HepG2 (cell line): Measurements from ENCODE around the gene VPS54. TPM values are rescaled to one million over a fixed set of nuclear protein-coding genes. Genes with fewer than 3 reads are reported as not detected.
A peak's percentile ranks its signal among the peaks of the same experiment; 100 is the strongest.

Experiments
- BCL6 ChIP-seq: IDR thresholded peaks from 2 replicates; pipeline ENCODE4 v1.6.1; 2016; ENCODE audit warnings: missing genetic modification reagents, missing compliant biosample characterization
- FOSL1 ChIP-seq: sonication (generic); formaldehyde crosslinking; IDR thresholded peaks from 2 replicates; pipeline ENCODE4 v1.9.0; 2021; ENCODE audit warnings: missing genetic modification reagents, borderline replicate concordance
- HOXA7 ChIP-seq: sonication (generic); formaldehyde crosslinking; IDR thresholded peaks from 2 replicates; pipeline ENCODE4 v1.8.1; 2022; ENCODE audit warnings: mild to moderate bottlenecking, missing genetic modification reagents, moderate library complexity
- MED8 ChIP-seq: sonication (generic); formaldehyde crosslinking; IDR thresholded peaks from 2 replicates; pipeline ENCODE4 v1.8.1; 2023; ENCODE audit warnings: mild to moderate bottlenecking, missing genetic modification reagents; ENCODE audit not compliant: insufficient replicate concordance
- MTF1 ChIP-seq: sonication (generic); formaldehyde crosslinking; IDR thresholded peaks from 2 replicates; pipeline ENCODE4 v1.5.0; 2020; ENCODE audit warnings: missing genetic modification reagents
- RERE ChIP-seq: IDR thresholded peaks from 2 replicates; pipeline ENCODE4 v1.6.1; 2016; ENCODE audit warnings: low read depth, missing genetic modification reagents, missing compliant biosample characterization
- RXRB ChIP-seq: IDR thresholded peaks from 2 replicates; pipeline ENCODE4 v1.6.1; 2016; ENCODE audit warnings: borderline replicate concordance, missing genetic modification reagents, missing compliant biosample characterization
- SNAPC4 ChIP-seq: sonication (generic); formaldehyde crosslinking; IDR thresholded peaks from 2 replicates; pipeline ENCODE4 v1.4.0; 2020; ENCODE audit warnings: mild to moderate bottlenecking, missing genetic modification reagents
- SP140L ChIP-seq: sonication (generic); formaldehyde crosslinking; IDR thresholded peaks from 2 replicates; pipeline ENCODE4 v1.4.0; 2020; ENCODE audit warnings: missing genetic modification reagents, borderline replicate concordance
- TERF1 ChIP-seq: sonication (generic); formaldehyde crosslinking; IDR thresholded peaks from 2 replicates; pipeline ENCODE4 v1.8.0; 2022; ENCODE audit warnings: mild to moderate bottlenecking, missing genetic modification reagents, moderate library complexity
- TRIM22 ChIP-seq: fragments of 450-650 bp; IDR thresholded peaks from 2 replicates; pipeline ENCODE4 v1.6.1; 2017
- ZBTB25 ChIP-seq: IDR thresholded peaks from 2 replicates; pipeline ENCODE4 v1.6.1; 2018; ENCODE audit warnings: missing genetic modification reagents
- ZKSCAN8 ChIP-seq: IDR thresholded peaks from 2 replicates; pipeline ENCODE4 v1.6.1; 2016; ENCODE audit warnings: borderline replicate concordance, missing genetic modification reagents, missing compliant biosample characterization
- ZNF704 ChIP-seq: sonication (generic); formaldehyde crosslinking; IDR thresholded peaks from 2 replicates; pipeline ENCODE4 v1.8.1; 2023; ENCODE audit warnings: mild to moderate bottlenecking, inconsistent platforms, moderate library complexity, missing genetic modification reagents, borderline replicate concordance
- polyA plus RNA-seq, 8 experiments: library from polyadenylated mRNA; depleted of rRNA in 3 of 8; stranded (reverse) in 7 of 8; unstranded in 1 of 8; fragments of >200 nt; fragmentation: Illumina TruSeq in 4 of 8; extraction: Trizol in 4 of 8; gene quantifications; 2 replicates each; pipeline versions ENCODE4 v1.2.1 to v1.2.3, GENCODE V29; 2011 to 2016; ENCODE audit warnings: low read depth in 4 of 8, missing spikeins in 1 of 8, mixed read lengths in 1 of 8; ENCODE audit not compliant: insufficient read depth in 1 of 8
- total RNA-seq, 5 experiments: library from RNA; depleted of rRNA; stranded (reverse); fragments of >200 nt; fragmentation: Illumina TruSeq; extraction: Trizol; gene quantifications; 2 replicates each; pipeline ENCODE4 v1.2.3, GENCODE V29; 2016; ENCODE audit warnings: low read depth in 1 of 5

VPS54 gene
- total and polyA plus RNA-seq, 2 of the 13 experiments (the other 11 are each of a cell fraction or from before 2014, with no cell fraction given) = 64.7 to 77.5 TPM

- TF ChIP-seq SNAPC4 (CRISPR knock-in tag) (no peak), RERE (CRISPR knock-in tag) (peak; percentile 78), TERF1 (no peak), ZBTB25 (CRISPR knock-in tag) (peak; percentile 57; the same call in 1 of the 2 replicates), MTF1 (CRISPR knock-in tag) (no peak), ZKSCAN8 (CRISPR knock-in tag) (peak; percentile 57; the same call in 1 of the 2 replicates), HOXA7 (CRISPR knock-in tag) (no peak), RXRB (peak; percentile 61), MED8 (CRISPR knock-in tag) (no peak), ZNF704 (CRISPR knock-in tag) (no peak), BCL6 (CRISPR knock-in tag) (peak; percentile 75), SP140L (no peak), FOSL1 (CRISPR knock-in tag) (peak; percentile 52; the same call in 1 of the 2 replicates), TRIM22 (no peak)
Measured at GRCh38 chr2:63981702-63982103, 37.5 kb downstream of the VPS54 start (continued).
